HG03565 (cell line): Measurements from ENCODE around the gene BARHL2.

Source experiments
- ATAC-seq: cut with Tn5 transposase; IDR thresholded peaks from one replicate; pipeline ENCODE4 v1.9.1; 2021; ENCODE audit warnings: mild to moderate bottlenecking, moderate library complexity; ENCODE audit not compliant: unreplicated experiment

BARHL2 gene

DNA sequence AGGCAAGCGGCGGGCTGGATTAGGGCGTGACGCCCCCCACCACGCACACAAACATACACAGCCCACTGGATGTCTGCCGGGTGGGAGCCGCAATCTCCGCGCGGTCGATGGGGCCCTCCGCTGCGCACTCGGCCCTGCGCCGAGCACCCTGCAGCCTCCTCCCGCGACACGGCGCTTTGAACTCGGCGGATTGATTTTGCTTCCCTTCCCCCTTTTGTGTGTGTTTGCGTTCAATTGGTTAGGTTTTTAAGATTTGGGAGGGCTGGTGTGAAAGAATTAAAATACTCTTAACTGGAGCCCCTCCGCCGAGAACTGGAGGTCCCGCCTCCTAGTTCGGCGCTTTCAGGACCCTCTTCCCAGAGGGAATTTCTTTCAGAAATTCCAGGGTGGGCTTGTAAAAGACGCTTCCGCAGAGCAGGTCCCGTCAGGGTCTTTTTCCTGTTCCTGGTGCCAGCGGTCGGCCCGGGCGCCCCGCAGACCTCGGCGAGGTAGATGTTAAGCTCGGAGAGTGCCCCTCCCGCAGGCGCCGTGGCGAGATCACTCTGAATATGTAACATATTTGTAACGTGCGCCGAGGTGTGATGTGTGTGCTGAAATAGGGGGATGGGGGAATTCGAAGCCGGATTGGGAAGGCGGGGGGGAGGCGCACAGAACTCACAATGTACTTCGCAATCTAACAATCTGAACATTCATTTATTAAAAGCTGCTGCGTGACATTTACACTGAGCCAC is 8.0 kb upstream of the BARHL2 start:
- no peak for ATAC-seq

GRCh38 chr1:90724361-90724760 is 7.3 kb upstream of the BARHL2 start:
- ATAC-seq, result no peak

GRCh38 chr1:90723590-90724108 is 6.5 kb upstream of the BARHL2 start:
- no peak for ATAC-seq

DNA sequence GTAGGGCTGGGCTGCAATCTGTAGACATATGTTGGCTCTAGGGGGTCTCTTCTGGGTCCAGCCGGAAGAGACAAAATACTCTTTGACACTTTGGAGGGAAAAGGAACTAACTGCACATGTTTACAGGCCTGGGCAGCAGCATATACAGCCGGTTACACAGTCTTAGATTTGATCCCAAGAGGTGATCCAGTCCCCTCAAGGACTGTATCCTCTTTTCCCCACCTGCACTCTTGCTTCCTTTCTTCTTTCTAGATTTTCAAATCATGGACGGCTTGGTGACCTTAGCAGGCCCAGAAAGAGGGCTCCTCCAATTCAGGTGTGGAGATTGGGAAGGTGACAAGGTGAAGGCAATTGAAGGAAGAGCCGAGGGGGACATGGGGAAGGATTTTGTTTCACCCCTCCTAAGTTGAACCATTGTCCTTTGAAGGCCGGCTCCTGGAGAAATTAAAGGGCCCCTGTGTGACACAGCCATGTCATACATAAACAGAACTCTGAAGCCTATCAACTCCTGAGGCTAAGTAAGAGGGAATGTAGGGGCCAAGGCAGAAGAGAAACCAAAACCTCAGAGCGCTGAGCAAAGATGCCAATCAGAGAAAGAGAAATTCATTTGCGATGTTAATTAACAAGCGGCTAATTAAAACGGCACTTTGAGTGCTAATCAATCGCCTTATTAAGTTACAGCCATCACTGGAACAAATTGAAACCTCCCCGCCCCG is 5.9 kb upstream of the BARHL2 start:
- no peak for ATAC-seq

GRCh38 chr1:90721210-90722194 is 4.4 kb upstream of the BARHL2 start:
- ATAC-seq, result peak; percentile 66

- no peak for ATAC-seq
Observed at GRCh38 chr1:90720145-90720636, 3.1 kb upstream of the BARHL2 start.

GRCh38 chr1:90719330-90720144 is 2.4 kb upstream of the BARHL2 start:
- ATAC-seq, result no peak

DNA sequence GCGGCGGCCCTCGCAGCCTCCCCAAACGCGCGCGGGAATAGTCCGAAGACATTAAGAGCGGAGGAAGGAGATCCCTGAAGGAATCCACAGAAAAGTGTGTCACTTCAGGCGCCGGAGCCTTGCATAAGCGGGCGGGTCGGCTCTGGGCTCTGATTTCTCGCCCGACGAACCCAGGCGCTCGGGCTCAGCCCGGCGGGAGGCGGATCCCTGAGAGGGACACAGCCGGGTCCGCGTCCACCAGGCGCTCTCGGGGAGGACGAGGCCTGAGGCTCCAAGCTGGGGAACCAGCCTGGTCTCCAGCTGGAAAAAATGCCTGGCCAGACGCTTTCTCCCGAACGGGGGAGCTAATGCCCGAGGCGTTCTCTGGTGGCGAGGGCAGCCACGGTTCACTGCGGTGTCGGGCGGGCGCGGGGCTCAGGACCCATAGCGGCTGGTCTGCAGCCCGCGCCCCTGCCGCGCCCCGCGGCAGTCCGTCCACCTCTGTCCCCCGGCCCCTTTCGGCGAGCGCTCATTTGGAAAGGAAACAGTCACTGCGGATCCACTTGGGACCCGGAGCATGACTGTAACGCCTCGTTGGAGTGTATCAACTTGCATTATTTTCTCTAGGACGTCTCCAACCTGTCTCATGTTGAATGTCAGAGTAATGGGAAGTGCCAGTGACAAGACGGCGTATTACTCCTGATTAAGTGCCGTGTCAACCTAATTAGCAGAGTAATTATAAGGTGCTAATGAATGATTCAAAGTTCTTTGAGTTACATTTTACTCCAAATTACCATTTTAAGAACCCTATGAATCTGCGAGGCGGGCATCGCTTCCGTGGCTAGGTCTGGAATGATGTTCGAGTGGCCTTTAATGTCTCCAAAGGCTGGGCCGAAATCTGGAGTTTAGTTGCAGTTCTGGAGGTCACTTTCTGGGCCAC is 1.6 kb upstream of the BARHL2 start:
- no peak for ATAC-seq

DNA sequence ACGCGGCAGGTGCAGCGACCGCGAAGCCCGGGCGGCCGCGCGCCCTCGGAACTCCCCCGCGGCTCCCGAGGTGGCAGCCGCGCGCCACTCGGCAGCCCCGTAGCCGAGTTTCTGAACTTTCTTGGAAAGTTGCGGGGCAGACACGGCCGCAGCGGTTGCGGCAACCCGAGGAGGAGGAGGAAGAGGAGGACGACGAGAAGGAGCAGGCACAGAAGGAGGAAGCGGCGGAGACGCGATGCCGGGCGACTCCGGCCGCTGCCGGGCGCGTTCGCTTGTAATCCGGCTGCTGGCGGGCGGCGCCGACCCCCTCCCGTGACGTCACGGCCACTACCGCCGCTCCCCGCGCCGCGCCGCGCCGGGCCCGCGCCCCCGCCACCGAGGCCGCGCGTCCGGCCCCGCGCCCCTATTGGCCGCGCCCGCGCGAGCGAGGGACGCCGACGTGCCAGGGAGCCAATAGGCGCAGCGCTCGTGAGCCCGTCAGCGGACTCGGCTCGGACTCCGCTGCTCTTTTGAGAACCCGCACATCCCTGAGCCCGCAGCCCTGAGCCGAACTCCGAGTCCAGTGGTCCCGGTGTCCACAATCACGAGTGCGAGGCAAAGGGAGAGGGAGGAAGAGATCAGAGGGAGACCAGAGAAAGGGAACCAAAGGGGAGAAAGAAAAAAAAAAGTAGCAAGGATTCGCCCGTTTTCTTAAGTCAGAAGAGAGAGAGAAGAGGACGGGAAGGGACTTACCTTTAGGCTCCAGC is 736 bp upstream of the BARHL2 start:
- no peak for ATAC-seq

DNA sequence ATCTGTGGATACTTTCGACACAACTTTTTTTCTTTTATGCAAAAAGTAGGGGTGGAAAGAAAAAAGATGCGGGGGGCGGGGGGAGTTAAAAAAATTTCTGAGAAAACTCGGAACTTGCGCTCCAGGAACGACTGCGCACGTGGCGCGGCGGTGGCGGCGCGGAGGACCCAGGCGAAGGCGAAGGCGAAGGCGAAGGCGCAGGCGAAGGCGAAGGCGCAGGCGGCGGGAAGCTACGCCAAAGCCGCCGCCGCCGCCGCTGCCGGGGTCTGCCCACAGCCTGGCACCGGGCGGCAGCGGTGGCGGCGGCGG is 208 bp upstream of the BARHL2 start:
- no peak for ATAC-seq

- no peak for ATAC-seq
Observed at GRCh38 chr1:90716243-90716551, 905 bp downstream of the BARHL2 start.

GRCh38 chr1:90715309-90715708 is 1.8 kb downstream of the BARHL2 start:
- no peak for ATAC-seq

DNA sequence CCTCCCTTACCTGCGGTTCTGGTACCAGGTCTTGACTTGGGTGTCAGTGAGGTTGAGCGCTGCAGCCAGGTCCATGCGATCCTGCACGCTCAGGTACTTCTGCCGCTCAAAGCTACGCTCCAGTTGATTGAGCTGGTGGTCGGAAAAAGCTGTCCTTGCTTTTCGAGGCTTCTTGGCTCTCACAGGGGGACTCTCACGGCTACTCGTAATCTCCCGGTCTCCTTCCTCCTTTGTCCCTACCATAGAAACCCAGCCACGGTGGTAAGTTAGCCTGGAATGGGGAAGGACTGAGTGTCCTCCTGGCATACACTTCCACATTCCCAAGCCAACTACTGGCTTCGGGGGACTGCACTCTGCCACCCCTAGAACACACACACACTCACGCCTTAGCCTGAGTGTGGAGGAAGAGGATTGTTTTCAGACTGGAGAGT is 2.6 kb downstream of the BARHL2 start:
- no peak for ATAC-seq

- ATAC-seq, result no peak
Observed at GRCh38 chr1:90713741-90714509, 3.2 kb downstream of the BARHL2 start.

GRCh38 chr1:90712915-90713730 is 4.0 kb downstream of the BARHL2 start:
- ATAC-seq, result no peak

GRCh38 chr1:90712153-90712856 is 4.8 kb downstream of the BARHL2 start:
- ATAC-seq, result no peak
